OCI-LY3 (cell line): Measurements from ENCODE around the gene COBL.

Source experiments
- EZH2phosphoT487 ChIP-seq: fragments of 200-600 bp; shearing (Covaris generic); IDR thresholded peaks from 2 replicates; pipeline ENCODE4 v1.6.1; 2018; ENCODE audit warnings: antibody characterized with exemption, mixed run types, low read depth
- TF ChIP-seq, protein P1 (sequence below): fragments of 200-600, 300-600 bp; sonication (generic); IDR thresholded peaks from 2 replicates; pipeline ENCODE4 v1.5.1; 2014; ENCODE audit warnings: antibody characterized with exemption, low read length, low read depth

DNA sequence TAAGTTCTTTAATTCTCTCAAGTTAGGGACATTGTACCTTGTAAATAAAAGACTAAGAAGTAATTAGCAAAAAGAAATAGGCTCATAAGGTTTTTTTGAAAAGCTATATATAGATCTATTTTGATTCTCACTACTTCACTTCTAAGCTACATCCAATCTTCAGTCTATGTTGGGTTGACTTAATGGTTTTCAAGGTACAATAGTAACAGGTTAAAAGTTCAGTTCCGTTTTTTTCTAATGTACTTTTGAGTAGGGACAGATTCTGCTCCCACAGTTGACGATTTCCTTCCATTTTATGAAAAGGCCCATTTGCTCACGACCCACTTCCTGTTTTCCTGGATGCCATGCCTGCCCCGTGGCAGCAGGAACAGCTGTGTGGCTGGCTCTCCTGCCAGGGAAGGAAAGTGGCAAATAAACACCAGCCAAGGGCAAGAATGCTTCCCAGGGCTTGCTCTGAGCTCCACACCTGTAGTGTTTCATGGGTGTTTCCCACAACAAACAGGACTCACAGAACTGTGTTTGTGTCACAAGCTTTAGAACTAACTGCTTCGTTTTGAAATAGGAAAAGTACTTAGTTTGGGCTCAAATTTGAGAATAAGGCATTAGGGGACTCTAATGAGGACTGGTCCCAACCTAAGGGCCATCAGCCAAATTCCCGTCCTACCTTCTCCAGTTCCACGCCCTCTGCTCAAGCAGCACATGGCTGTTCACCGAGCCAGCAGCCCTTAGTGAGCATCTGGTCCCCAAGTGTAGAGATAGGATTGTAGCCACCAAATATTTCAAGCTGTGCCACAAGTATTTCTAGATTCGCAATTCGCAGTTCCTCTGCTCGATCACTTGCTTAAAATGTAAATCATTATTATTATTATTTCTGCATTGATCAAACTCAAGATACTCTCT, 240.7 kb downstream of the COBL start:
- TF ChIP-seq, protein P1, sequence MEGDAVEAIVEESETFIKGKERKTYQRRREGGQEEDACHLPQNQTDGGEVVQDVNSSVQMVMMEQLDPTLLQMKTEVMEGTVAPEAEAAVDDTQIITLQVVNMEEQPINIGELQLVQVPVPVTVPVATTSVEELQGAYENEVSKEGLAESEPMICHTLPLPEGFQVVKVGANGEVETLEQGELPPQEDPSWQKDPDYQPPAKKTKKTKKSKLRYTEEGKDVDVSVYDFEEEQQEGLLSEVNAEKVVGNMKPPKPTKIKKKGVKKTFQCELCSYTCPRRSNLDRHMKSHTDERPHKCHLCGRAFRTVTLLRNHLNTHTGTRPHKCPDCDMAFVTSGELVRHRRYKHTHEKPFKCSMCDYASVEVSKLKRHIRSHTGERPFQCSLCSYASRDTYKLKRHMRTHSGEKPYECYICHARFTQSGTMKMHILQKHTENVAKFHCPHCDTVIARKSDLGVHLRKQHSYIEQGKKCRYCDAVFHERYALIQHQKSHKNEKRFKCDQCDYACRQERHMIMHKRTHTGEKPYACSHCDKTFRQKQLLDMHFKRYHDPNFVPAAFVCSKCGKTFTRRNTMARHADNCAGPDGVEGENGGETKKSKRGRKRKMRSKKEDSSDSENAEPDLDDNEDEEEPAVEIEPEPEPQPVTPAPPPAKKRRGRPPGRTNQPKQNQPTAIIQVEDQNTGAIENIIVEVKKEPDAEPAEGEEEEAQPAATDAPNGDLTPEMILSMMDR, result no peak
- no peak for TF ChIP-seq EZH2phosphoT487
